ENCODE results near the gene PRG3. TPM values are rescaled to one million over a fixed set of nuclear protein-coding genes. Genes with fewer than 3 reads are reported as not detected.
"Not testable (repeated sequence)": the region's sequence is repeated elsewhere in the genome, so short reads cannot be mapped to it uniquely, and the experiment has no call there.

Gene PRG3
- total RNA-seq, 4 donors from 2014 or later, result not detected

DNA sequence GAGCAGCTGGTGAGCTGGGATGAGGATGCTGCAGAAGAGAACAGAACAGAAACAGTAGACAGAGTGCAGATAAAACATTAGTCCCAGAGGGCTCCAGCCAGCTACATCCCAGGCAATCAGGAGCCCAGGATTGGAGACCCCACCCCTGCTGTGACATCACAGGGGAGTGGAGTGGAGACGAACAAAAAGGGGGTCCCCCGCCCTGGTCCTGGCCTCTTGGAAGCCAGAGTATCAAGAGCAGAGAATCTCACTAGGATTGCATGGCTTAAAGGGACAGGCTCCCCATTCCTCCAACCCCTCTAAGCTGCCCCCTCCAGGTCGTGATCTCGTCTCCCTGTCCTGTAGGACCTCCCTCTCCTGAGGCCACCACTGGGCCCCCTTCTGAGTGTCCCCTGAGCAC is 42.8 kb downstream of the PRG3 start, which contains the start of gene P2RX3:
Gene P2RX3 (plus strand): TSS at position 211 of the 400 bp plus-strand sequence. CDS start 199 bp downstream, outside the sequence.
- peaks cover 3 to 24% (median 8%) of the 10 kb centered on the region in 4 donors for H3K4me1 ChIP-seq
- no peak for TF ChIP-seq EP300 (IDR thresholded peaks at IDR 0.05)
- TF ChIP-seq POLR2A (IDR thresholded peaks at IDR 0.05), result no peak
- TF ChIP-seq, protein P1, sequence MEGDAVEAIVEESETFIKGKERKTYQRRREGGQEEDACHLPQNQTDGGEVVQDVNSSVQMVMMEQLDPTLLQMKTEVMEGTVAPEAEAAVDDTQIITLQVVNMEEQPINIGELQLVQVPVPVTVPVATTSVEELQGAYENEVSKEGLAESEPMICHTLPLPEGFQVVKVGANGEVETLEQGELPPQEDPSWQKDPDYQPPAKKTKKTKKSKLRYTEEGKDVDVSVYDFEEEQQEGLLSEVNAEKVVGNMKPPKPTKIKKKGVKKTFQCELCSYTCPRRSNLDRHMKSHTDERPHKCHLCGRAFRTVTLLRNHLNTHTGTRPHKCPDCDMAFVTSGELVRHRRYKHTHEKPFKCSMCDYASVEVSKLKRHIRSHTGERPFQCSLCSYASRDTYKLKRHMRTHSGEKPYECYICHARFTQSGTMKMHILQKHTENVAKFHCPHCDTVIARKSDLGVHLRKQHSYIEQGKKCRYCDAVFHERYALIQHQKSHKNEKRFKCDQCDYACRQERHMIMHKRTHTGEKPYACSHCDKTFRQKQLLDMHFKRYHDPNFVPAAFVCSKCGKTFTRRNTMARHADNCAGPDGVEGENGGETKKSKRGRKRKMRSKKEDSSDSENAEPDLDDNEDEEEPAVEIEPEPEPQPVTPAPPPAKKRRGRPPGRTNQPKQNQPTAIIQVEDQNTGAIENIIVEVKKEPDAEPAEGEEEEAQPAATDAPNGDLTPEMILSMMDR (IDR thresholded peaks at IDR 0.05), result no peak
- no peak within 1 kb of the TSS for H3K27ac ChIP-seq
- H3K9me3 ChIP-seq, result no peaks in the 10 kb centered on the region
- 21 to 29% methylated on average over 4 of the region's 4 CpGs for WGBS, 2 donors
- DNase-seq (ENCODE audit: low spot score in 2 of 2), result no peak
- H3K36me3 ChIP-seq, result peaks cover 0 to 11% (median 4%) of the 10 kb centered on the region in 3 donors
- no peak within 1 kb of the TSS for H3K4me3 ChIP-seq
- H3K27me3 ChIP-seq, result no peaks in the 10 kb centered on the region

DNA sequence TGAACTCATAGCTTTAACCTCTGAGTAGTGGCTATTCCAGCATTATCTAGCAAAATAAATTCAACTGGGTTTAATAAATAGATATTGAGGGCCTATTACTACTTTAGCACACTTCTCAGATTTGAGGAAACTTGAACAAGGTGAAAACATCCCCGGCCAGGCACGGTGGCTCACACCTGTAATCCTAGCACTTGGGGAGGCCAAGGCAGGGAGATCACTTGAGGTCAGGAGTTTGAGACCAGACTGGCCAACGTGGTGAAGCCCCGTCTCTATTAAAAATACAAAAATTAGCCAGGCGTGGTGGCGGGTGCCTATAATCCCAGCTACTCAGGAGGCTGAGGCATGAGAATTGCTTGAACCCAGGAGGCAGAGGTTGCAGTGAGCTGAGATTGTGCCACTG is 44.1 kb downstream of the PRG3 start:
- Histone ChIP-seq H3K27ac (peak overlapping the region in 1 of 4 donors; percentile 94), H3K36me3 (peaks cover 4 to 24% (median 5%) of the 10 kb centered on the region in 3 donors), H3K4me1 (peaks cover 3 to 24% (median 8%) of the 10 kb centered on the region in 4 donors)
- not testable (repeated sequence) for DNase-seq (ENCODE audit: low spot score in 2 of 2); H3K9me3 ChIP-seq; H3K4me3 ChIP-seq; H3K27me3 ChIP-seq
- WGBS, 2 donors, result 93 to 96% methylated on average over 6 of the region's 6 CpGs

DNA sequence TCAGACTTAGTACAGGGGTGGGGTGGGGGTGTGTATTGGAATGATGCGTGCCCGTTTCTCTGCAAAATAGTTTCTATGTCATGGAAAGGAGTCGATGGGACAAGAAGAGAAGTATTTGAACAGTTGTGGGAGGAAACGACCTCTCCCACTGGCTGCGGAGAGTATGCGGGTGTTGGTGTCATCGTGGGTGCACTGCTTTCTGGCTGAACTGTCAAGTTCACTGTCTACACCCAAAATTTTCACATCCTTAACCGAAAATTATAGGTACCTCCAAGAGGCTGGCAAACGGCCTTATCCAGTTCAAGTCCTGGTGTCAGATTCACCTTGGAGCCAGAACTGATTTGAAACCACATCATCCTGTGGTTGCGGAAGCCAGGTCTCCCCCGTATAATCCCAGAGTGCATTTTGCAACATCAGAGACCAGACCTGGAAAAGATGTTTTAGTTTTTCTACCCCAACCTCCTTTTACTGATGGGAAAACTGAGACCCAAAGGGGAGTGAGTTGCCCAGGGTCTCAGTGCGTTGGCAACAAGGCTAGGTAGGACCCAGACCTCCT is 44.8 kb downstream of the PRG3 start:
- H3K4me3 ChIP-seq, result peak overlapping the region; percentile 73 to 87 (median 74)
- no peaks in the 10 kb centered on the region for H3K9me3 ChIP-seq
- H3K36me3 ChIP-seq, result peaks cover 4 to 30% (median 8%) of the 10 kb centered on the region in 3 donors
- no peak for DNase-seq (ENCODE audit: low spot score in 2 of 2)
- TF ChIP-seq EP300 (IDR thresholded peaks at IDR 0.05) (no peak), POLR2A (IDR thresholded peaks at IDR 0.05) (no peak)
- TF ChIP-seq, protein P1 (IDR thresholded peaks at IDR 0.05), result no peak
- WGBS, 2 donors, result 25 to 26% methylated on average over 12 of the region's 12 CpGs
- no peaks in the 10 kb centered on the region for H3K27me3 ChIP-seq
- H3K4me1 ChIP-seq, result peaks cover 3 to 24% (median 8%) of the 10 kb centered on the region in 4 donors
- H3K27ac ChIP-seq, result peak overlapping the region; percentile 81 to 94 (median 94)

DNA sequence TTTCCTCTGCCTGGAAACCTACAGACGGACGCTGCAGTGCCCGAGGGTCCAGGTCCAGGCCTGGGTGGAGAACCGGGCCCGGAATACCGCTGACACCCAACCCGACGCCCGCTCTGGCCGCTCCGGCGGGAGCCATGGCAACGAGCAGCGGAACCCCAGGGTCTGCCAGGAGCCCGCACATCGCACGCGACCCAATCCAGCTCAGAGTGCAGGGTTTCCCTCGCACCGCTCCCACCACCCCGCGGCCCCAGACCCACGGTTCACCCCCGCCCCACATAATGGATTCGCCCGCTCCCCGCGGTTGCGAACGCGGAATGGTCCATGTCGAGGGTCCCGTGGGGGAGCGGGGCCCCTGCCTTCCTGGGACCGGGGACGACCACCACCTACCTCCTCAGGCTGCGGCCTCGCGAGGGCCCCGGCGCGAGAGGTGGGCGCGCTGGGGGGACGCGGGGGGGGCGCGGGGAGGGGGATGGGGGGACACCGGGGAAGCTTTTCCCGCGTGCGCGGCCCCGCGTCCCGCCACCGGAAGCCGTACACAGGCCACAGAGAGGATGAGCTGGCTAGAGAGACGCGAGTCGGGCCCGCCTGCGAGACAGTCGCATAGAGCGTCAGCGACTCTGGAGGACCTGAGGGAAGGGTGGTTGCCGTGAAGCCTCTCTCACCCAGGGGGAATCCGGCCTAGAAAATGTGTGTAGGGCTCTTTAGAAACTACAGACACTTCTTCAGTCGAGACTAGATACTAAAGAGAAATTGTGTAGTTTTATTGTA is 45.4 kb downstream of the PRG3 start, which contains the start of gene SSRP1:
Gene SSRP1 (minus strand): TSS at position 550 of the 768 bp plus-strand sequence. CDS start 771 bp downstream, outside the sequence.
- WGBS, 2 donors, result 1% methylated on average over 14 to 64 of the region's 69 CpGs
- DNase-seq (ENCODE audit: low spot score in 2 of 2), result peak; percentile 62 to 67
- peak in 1 of 2 donors; percentile 29 for TF ChIP-seq POLR2A (IDR thresholded peaks at IDR 0.05)
- TF ChIP-seq EP300 (IDR thresholded peaks at IDR 0.05), result peak in 1 of 2 donors; percentile 75
- TF ChIP-seq, protein P1 (IDR thresholded peaks at IDR 0.05), result no peak

DNA sequence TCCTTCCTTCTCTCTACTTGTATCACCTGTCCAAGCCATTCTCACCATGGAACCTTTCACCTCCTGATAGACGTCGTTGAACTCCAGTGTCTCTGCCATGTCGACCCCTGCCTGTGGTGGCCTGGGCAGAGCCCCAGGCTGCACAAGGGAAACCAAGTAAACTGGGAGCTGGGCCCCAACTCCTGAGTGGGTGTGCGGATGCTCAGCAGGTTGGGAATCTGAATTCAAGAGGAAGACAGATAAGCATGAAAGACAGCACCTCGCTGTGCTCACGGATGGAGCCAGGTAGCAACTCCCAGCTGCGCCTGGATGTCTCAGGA is 46.0 kb downstream of the PRG3 start:
- no peaks in the 10 kb centered on the region for H3K27me3 ChIP-seq
- H3K36me3 ChIP-seq, result peaks cover 4 to 42% (median 16%) of the 10 kb centered on the region in 3 donors
- no peaks in the 10 kb centered on the region for H3K9me3 ChIP-seq
- DNase-seq (ENCODE audit: low spot score in 2 of 2), result no peak
- peak overlapping the region; percentile 81 to 94 (median 94) for H3K27ac ChIP-seq
- TF ChIP-seq POLR2A (IDR thresholded peaks at IDR 0.05) (no peak), EP300 (IDR thresholded peaks at IDR 0.05) (no peak)
- TF ChIP-seq, protein P1 (IDR thresholded peaks at IDR 0.05), result no peak
- H3K4me3 ChIP-seq, result peak overlapping the region; percentile 73 to 87 (median 74)
- 5% methylated on average over 7 of the region's 7 CpGs for WGBS, 2 donors
- H3K4me1 ChIP-seq, result peaks cover 3 to 24% (median 8%) of the 10 kb centered on the region in 4 donors

More for the DNA sequence above, 45.4 kb downstream of the PRG3 start, which contains the start of gene SSRP1:
- no peaks in the 10 kb centered on the region for H3K9me3 ChIP-seq
- H3K36me3 ChIP-seq, result peaks cover 4 to 37% (median 14%) of the 10 kb centered on the region in 3 donors
- peaks cover 3 to 24% (median 8%) of the 10 kb centered on the region in 4 donors for H3K4me1 ChIP-seq
- H3K27ac ChIP-seq, result peak within 1 kb of the TSS; percentile 81 to 94 (median 94)
- H3K27me3 ChIP-seq, result no peaks in the 10 kb centered on the region
- H3K4me3 ChIP-seq, result peak within 1 kb of the TSS; percentile 73 to 87 (median 74)
